GM12878 (cell line): ENCODE data around the gene SLC28A1. TPM values are rescaled to one million over a fixed set of nuclear protein-coding genes. Genes with fewer than 3 reads are reported as not detected.

Experiments used
- ATAC-seq: fragments of 200-7000 bp; cut with Tn5 transposase; 3 replicates; pipeline ENCODE4 v1.9.1; 2020; ENCODE audit warnings: mild to moderate bottlenecking, moderate library complexity
- BruUV-seq: library from RNA; stranded (reverse); fragments of 400-500 nt; replicated peaks from 2 replicates; lab custom pipeline; 2021; lab: Mats Ljungman, UMichigan
- CTCF ChIA-PET: fragments of 300-600 bp; sonication (Branson Sonifier 250); formaldehyde crosslinking; extraction: SDS; loops from one replicate; lab custom pipeline; 2021; ENCODE audit warnings: inconsistent platforms; lab: Yijun Ruan, JAX
- POLR2A ChIA-PET: fragments of 350-600 bp; formaldehyde crosslinking; extraction: SDS; loops from one replicate; lab custom pipeline; 2021; ENCODE audit warnings: inconsistent platforms; lab: Charles Lee
- RAD21 ChIA-PET: fragments of 300-600 bp; sonication (Branson Sonifier 250); formaldehyde crosslinking; loops from one replicate; lab custom pipeline; 2023; ENCODE audit warnings: antibody characterized with exemption; ENCODE audit not compliant: unreplicated experiment; lab: Charles Lee
- SMC1A ChIA-PET: fragments of 300-600 bp; sonication (Branson Sonifier 250); formaldehyde crosslinking; loops from one replicate; lab custom pipeline; 2023; ENCODE audit not compliant: unreplicated experiment, uncharacterized antibody; lab: Charles Lee
- DNase-seq: peaks from one replicate; pipeline ENCODE4 v3.0.0-alpha.2; 2011; ENCODE audit warnings: low read depth, low spot score
- FAIRE-seq: peaks from 3 replicates; lab custom pipeline; 2011; peaks lifted over from hg19 to GRCh38; lab: Jason Lieb, UNC
- H2AFZ ChIP-seq: 2 replicates; pipeline ENCODE4 v1.6.0; 2011; ENCODE audit warnings: low read depth, low read length, control low read depth; ENCODE audit not compliant: control insufficient read depth
- H3K27ac ChIP-seq: 2 replicates; pipeline ENCODE4 v1.5.1; 2011; ENCODE audit warnings: control low read depth; ENCODE audit not compliant: control insufficient read depth, insufficient read depth
- H3K27me3 ChIP-seq, 2 experiments: replicated peaks in 1 of 2; 2 replicates each; pipeline versions ENCODE4 v1.6.0 to v1.6.1; 2011; ENCODE audit warnings: low read length in 1 of 2; ENCODE audit not compliant: control insufficient read depth in 2 of 2, insufficient read depth in 2 of 2
- H3K36me3 ChIP-seq, 2 experiments: 2 replicates each; pipeline ENCODE4 v1.5.1; 2011; ENCODE audit warnings: low read length in 1 of 2; ENCODE audit not compliant: control insufficient read depth in 2 of 2, insufficient read depth in 2 of 2
- H3K4me1 ChIP-seq: 2 replicates; pipeline ENCODE4 v1.6.1; 2011; ENCODE audit warnings: mild to moderate bottlenecking, low read length, moderate library complexity, mixed read lengths; ENCODE audit not compliant: control insufficient read depth, insufficient read depth
- H3K4me2 ChIP-seq: 2 replicates; pipeline ENCODE4 v1.6.0; 2011; ENCODE audit warnings: control low read depth; ENCODE audit not compliant: control insufficient read depth, insufficient read depth
- H3K4me3 ChIP-seq: fragments of 200-600 bp; sonication (generic); 2 replicates; pipeline ENCODE4 v1.5.1; 2016
- H3K79me2 ChIP-seq: 2 replicates; pipeline ENCODE4 v1.6.0; 2011; ENCODE audit warnings: low read length; ENCODE audit not compliant: control insufficient read depth, insufficient read depth
- H3K9ac ChIP-seq: 2 replicates; pipeline ENCODE4 v1.8.0; 2011; ENCODE audit warnings: low read length, control low read depth, mixed read lengths; ENCODE audit not compliant: control insufficient read depth, insufficient read depth
- H3K9me3 ChIP-seq: replicated peaks from 3 replicates; pipeline ENCODE4 v1.5.1; 2011; ENCODE audit warnings: mild to moderate bottlenecking, low read length; ENCODE audit not compliant: control insufficient read depth, insufficient read depth
- H4K20me1 ChIP-seq: 2 replicates; pipeline ENCODE4 v1.6.0; 2011; ENCODE audit not compliant: control insufficient read depth, insufficient read depth
- CTCF ChIP-seq, 3 experiments: IDR thresholded peaks in 2 of 3; conservative IDR thresholded peaks in 1 of 3; 2 replicates each; pipeline ENCODE4 v1.5.1; 2011; ENCODE audit warnings: low read depth in 3 of 3, low read length in 3 of 3, mild to moderate bottlenecking in 3 of 3, control low read depth in 2 of 3, moderate library complexity in 2 of 3, inconsistent platforms in 1 of 3, mixed read lengths in 1 of 3; ENCODE audit not compliant: control insufficient read depth in 2 of 3, insufficient read depth in 1 of 3; ENCODE audit errors: extremely low read depth in 1 of 3
- EP300 ChIP-seq, 2 experiments: fragments of 150-350 bp in 1 of 2; IDR thresholded peaks; 2 replicates each; pipeline ENCODE4 v1.6.1; 2011 to 2012; ENCODE audit warnings: low read depth in 2 of 2, low read length in 2 of 2, borderline replicate concordance in 1 of 2, improper control_type of control experiment in 1 of 2, inconsistent platforms in 1 of 2; ENCODE audit not compliant: control insufficient read depth in 1 of 2
- NFIC ChIP-seq: IDR thresholded peaks from 2 replicates; pipeline ENCODE4 v1.6.1; 2012; ENCODE audit warnings: low read depth, mild to moderate bottlenecking, inconsistent platforms, low read length, moderate library complexity
- NR2C1 ChIP-seq: fragments of 450-650 bp; IDR thresholded peaks from 2 replicates; pipeline ENCODE4 v1.6.1; 2017; ENCODE audit warnings: antibody characterized with exemption, mild to moderate bottlenecking, moderate library complexity
- POLR2A ChIP-seq: IDR thresholded peaks from 2 replicates; pipeline ENCODE4 v1.6.1; 2011; ENCODE audit warnings: low read depth, mild to moderate bottlenecking, low read length
- RAD21 ChIP-seq: IDR thresholded peaks from 2 replicates; pipeline ENCODE4 v1.6.1; 2011; ENCODE audit warnings: mild to moderate bottlenecking, low read depth, low read length, moderate library complexity; ENCODE audit not compliant: insufficient read depth
- RFX5 ChIP-seq: IDR thresholded peaks from 2 replicates; pipeline ENCODE4 v1.6.1; 2011; ENCODE audit warnings: low read depth, low read length, improper control_type of control experiment
- SMAD5 ChIP-seq: IDR thresholded peaks from 2 replicates; pipeline ENCODE4 v1.6.1; 2016; ENCODE audit warnings: antibody characterized with exemption, low read depth
- SMC3 ChIP-seq: IDR thresholded peaks from 2 replicates; pipeline ENCODE4 v1.6.1; 2011; ENCODE audit warnings: low read length, improper control_type of control experiment, borderline replicate concordance
- YY1 ChIP-seq: IDR thresholded peaks from 2 replicates; pipeline ENCODE4 v1.6.1; 2011; ENCODE audit warnings: low read depth, mild to moderate bottlenecking, low read length
- WGBS: methylation state at CpG from one replicate; pipeline ENCODE4 v1.1.6; 2016; ENCODE audit warnings: low lambda C conversion rate; ENCODE audit not compliant: insufficient replicate concordance, insufficient coverage; ENCODE audit errors: missing lambda C conversion rate; 5-methylcytosine and 5-hydroxymethylcytosine counted together
- in situ Hi-C: fragments of 300-500 bp; cut with MboI; formaldehyde crosslinking; loops from 9 replicates; pipeline ENCODE4 v1.14.3; 2018; ENCODE audit warnings: mixed read lengths
- intact Hi-C: fragments of 100-400 bp; cut with micrococcal nuclease; formaldehyde crosslinking; loops from one replicate; pipeline ENCODE4 v1.14.2; 2022; ENCODE audit not compliant: unreplicated experiment
- polyA plus RNA-seq, 11 experiments: library from polyadenylated mRNA; depleted of rRNA in 4 of 11; unstranded in 6 of 11; stranded (reverse) in 5 of 11; fragments of >200 nt; fragmentation: Nextera tagmentation in 4 of 11; fragmentation: Illumina TruSeq in 1 of 11; extraction: Ambion mirVana in 4 of 11; extraction: Trizol in 1 of 11; gene quantifications; 1 replicate in 1 of 11; 2 replicates in 10 of 11; pipeline versions ENCODE4 v1.2.1 to v1.2.3, GENCODE V29; 2011 to 2016; ENCODE audit warnings: inconsistent platforms in 2 of 11, missing spikeins in 2 of 11, low read depth in 1 of 11
- total RNA-seq, 4 experiments: library from RNA; depleted of rRNA in 3 of 4; stranded (reverse); fragments of >200 nt in 3 of 4; fragmentation: Illumina TruSeq in 1 of 4; extraction: Trizol in 1 of 4; gene quantifications; 2 replicates each; pipeline versions ENCODE4 v1.2.1 to v1.2.3, GENCODE V29; 2013 to 2021
- TF ChIP-seq, protein P1 (sequence below): fragments of 450-650 bp; conservative IDR thresholded peaks from 2 replicates; pipeline ENCODE4 v1.6.1; 2017; ENCODE audit warnings: mild to moderate bottlenecking, moderate library complexity

SLC28A1 gene
- total and polyA plus RNA-seq, 10 of the 15 experiments (the other 5 are each of a cell fraction or from before 2014, with no cell fraction given) = not detected

DNA sequence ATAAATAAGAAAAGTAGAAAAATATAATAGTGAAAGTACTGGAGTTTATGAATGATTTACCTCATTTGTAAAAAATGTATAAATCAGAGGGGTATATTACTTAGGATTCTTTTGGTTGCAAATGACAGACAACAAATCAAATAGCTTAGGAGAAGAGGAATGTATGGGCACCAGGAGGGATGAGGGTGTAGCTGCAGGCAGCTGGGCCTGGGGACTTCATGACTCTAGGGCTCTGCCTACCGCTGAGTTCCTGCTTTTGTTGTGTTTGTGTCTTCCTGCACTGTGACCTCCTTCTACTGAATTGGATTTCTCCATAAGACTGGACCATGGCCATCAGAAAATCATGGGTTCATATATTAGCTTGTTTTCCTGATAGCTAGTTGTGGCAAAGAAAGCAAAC is 69.3 kb downstream of the SLC28A1 start:
- H3K4me3 ChIP-seq = no peak overlapping the region
- no peaks in the 10 kb centered on the region for H3K79me2 ChIP-seq
- no peaks in the 10 kb centered on the region for H3K9me3 ChIP-seq
- ATAC-seq = no peak
- ChIA-PET CTCF (interaction anchor here (1.0 to 1.7 kb wide), 5 partner anchors 51 to 215 kb away, joined by 3 to 16 read pairs (median 5); no protein-coding TSS in a partner anchor), POLR2A (no interaction called here), RAD21 (interaction anchor here (0.8 to 1.0 kb wide), 4 partner anchors 91 to 298 kb away, joined by 3 to 7 read pairs (median 4); no protein-coding TSS in a partner anchor), SMC1A (interaction anchor here (0.9 to 1.5 kb wide), 4 partner anchors 83 to 162 kb away, joined by 3 to 10 read pairs (median 4); no protein-coding TSS in a partner anchor)
- WGBS = 62% methylated on average over 1 of the region's 1 CpG
- peaks cover 0 to 3% of the 10 kb centered on the region in 2 experiments; a peak in 1 of 4 replicates for H3K27me3 ChIP-seq
- no peak for FAIRE-seq
- no peaks in the 10 kb centered on the region for H4K20me1 ChIP-seq
- H3K27ac ChIP-seq = no peak overlapping the region
- intact Hi-C loops = no loop called here
- H3K36me3 ChIP-seq = no peaks in the 10 kb centered on the region
- BruUV-seq = no TSS peak
- in situ Hi-C loops = no loop called here
- no peak overlapping the region for H3K4me2 ChIP-seq
- TF ChIP-seq NR2C1 = no peak
- TF ChIP-seq SMAD5 = no peak
- TF ChIP-seq NFIC = no peak
- DNase-seq = no peak
- no peak overlapping the region for H3K9ac ChIP-seq
- no peaks in the 10 kb centered on the region for H3K4me1 ChIP-seq
- H2AFZ ChIP-seq = no peak overlapping the region

- Histone ChIP-seq H3K36me3 (no peaks in the 10 kb centered on the region), H3K27me3 (peaks cover 0 to 3% of the 10 kb centered on the region in 2 experiments; a peak in 1 of 4 replicates), H3K27ac (no peak overlapping the region), H3K4me1 (no peaks in the 10 kb centered on the region), H3K4me2 (peak overlapping the region; percentile 56), H2AFZ (peak overlapping the region; percentile 55), H3K9ac (no peak overlapping the region), H4K20me1 (no peaks in the 10 kb centered on the region), H3K79me2 (no peaks in the 10 kb centered on the region), H3K4me3 (no peak overlapping the region), H3K9me3 (no peaks in the 10 kb centered on the region)
- SMC1A ChIA-PET = interaction anchor here (0.7 to 2.1 kb wide), 6 partner anchors 55 to 126 kb away, joined by 4 to 23 read pairs (median 6); no protein-coding TSS in a partner anchor
- POLR2A ChIA-PET = no interaction called here
- DNase-seq (no peak), FAIRE-seq (peak; percentile 82), ATAC-seq (peak; percentile 87)
- intact Hi-C loops (loop anchor here (1.0 kb wide), 1 partner anchor 89 kb away; no protein-coding TSS in a partner anchor), in situ Hi-C loops (no loop called here)
- RAD21 ChIA-PET = interaction anchor here (0.6 to 3.4 kb wide), 3 partner anchors 79 to 118 kb away, joined by 3 to 36 read pairs (median 3); no protein-coding TSS in a partner anchor
- CTCF ChIA-PET = interaction anchor here (0.6 to 1.5 kb wide), 8 partner anchors 25 to 213 kb away, joined by 3 to 27 read pairs (median 4); no protein-coding TSS in a partner anchor
- no TSS peak for BruUV-seq
- WGBS = 22% methylated on average over 15 of the region's 15 CpGs
- TF ChIP-seq RFX5 (no peak), POLR2A (no peak), RAD21 (peak; percentile 87), YY1 (no peak), SMC3 (peak; percentile 92), CTCF (IDR thresholded peaks at IDR 0.05 in 2 of 3, conservative IDR thresholded peaks at IDR 0.05 in 1 of 3; ENCODE audit: control insufficient read depth in 2 of 3, extremely low read depth in 1 of 3, insufficient read depth in 1 of 3, low read depth in 3 of 3, low read length in 3 of 3) (peak; percentile 71 to 86 (median 75)), EP300 (IDR thresholded peaks at IDR 0.05; ENCODE audit: borderline replicate concordance in 1 of 2, control insufficient read depth in 1 of 2, low read depth in 2 of 2, low read length in 2 of 2) (no peak)
- TF ChIP-seq, protein P1, sequence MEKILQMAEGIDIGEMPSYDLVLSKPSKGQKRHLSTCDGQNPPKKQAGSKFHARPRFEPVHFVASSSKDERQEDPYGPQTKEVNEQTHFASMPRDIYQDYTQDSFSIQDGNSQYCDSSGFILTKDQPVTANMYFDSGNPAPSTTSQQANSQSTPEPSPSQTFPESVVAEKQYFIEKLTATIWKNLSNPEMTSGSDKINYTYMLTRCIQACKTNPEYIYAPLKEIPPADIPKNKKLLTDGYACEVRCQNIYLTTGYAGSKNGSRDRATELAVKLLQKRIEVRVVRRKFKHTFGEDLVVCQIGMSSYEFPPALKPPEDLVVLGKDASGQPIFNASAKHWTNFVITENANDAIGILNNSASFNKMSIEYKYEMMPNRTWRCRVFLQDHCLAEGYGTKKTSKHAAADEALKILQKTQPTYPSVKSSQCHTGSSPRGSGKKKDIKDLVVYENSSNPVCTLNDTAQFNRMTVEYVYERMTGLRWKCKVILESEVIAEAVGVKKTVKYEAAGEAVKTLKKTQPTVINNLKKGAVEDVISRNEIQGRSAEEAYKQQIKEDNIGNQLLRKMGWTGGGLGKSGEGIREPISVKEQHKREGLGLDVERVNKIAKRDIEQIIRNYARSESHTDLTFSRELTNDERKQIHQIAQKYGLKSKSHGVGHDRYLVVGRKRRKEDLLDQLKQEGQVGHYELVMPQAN = no peak
Measured at GRCh38 chr15:84955089-84955848, 70.8 kb downstream of the SLC28A1 start.
